ENCODE results near the gene LRRC2. TPM values are rescaled to one million over a fixed set of nuclear protein-coding genes. Genes with fewer than 3 reads are reported as not detected.

LRRC2 gene
- total RNA-seq, 1 experiment from 2014 or later, result not detected

DNA sequence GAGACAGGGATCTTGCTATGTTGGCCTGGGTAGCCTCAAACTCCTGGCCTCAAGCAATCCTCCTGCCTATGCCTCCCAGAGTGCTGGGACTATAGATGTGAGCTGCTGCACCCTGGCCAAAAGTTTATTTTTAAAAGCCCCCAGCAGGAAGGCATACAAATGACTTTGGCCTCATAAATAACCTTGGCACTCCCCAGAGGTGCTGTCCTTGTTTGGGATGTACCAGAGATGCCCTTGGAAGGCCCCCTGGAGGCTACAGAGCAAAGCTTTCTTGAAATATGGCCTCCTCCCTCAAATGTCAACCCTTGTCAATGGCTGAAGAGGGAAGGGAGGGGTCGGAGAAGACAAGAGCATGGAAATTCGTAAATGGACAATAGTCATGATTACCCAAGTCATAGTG is 82.3 kb downstream of the LRRC2 start:
- ATAC-seq, result no peak
- Histone ChIP-seq H3K36me3 (ENCODE audit: control insufficient read depth, insufficient read depth, low read length) (no peaks in the 10 kb centered on the region), H3K27ac (ENCODE audit: low read length) (no peak overlapping the region), H3K27me3 (ENCODE audit: control insufficient read depth, insufficient read depth, low read length) (no peaks in the 10 kb centered on the region), H3K4me1 (ENCODE audit: control insufficient read depth, insufficient read depth, low read length) (no peaks in the 10 kb centered on the region), H3K4me3 (ENCODE audit: low read depth in 2 of 2, low read length in 2 of 2) (no peak overlapping the region), H3K9me3 (ENCODE audit: control insufficient read depth, insufficient read depth, low read depth, low read length) (no peaks in the 10 kb centered on the region)
- intact Hi-C loops (cut with micrococcal nuclease; ENCODE audit: unreplicated experiment), result no loop called here
- ChIA-PET POLR2A (no interaction called here), CTCF (no interaction called here)
- DNase-seq (ENCODE audit: low read depth, low spot score), result no peak
- in situ Hi-C loops (cut with HindIII; ENCODE audit: low pct_unique_long_range_greater_than_20kb, low sequenced_read_pairs), result no loop called here
- BruUV-seq (replicated peaks), result no TSS peak
- TF ChIP-seq POLR2AphosphoS5 (IDR thresholded peaks at IDR 0.05; ENCODE audit: low read depth, low read length) (no peak), CTCF (IDR thresholded peaks at IDR 0.05) (no peak), REST (IDR thresholded peaks at IDR 0.05; ENCODE audit: insufficient read depth in 1 of 2, low read depth in 2 of 2, low read length in 1 of 2) (no peak), TCF7L2 (IDR thresholded peaks at IDR 0.05; ENCODE audit: low read depth, low read length) (no peak), SIN3A (IDR thresholded peaks at IDR 0.05; ENCODE audit: borderline replicate concordance, insufficient read depth, low read depth, low read length) (no peak)

- Histone ChIP-seq H3K9me3 (ENCODE audit: control insufficient read depth, insufficient read depth, low read depth, low read length) (no peaks in the 10 kb centered on the region), H3K27ac (ENCODE audit: low read length) (no peak overlapping the region), H3K36me3 (ENCODE audit: control insufficient read depth, insufficient read depth, low read length) (no peaks in the 10 kb centered on the region), H3K4me1 (ENCODE audit: control insufficient read depth, insufficient read depth, low read length) (no peaks in the 10 kb centered on the region), H3K4me3 (ENCODE audit: low read depth in 2 of 2, low read length in 2 of 2) (no peak overlapping the region), H3K27me3 (ENCODE audit: control insufficient read depth, insufficient read depth, low read length) (no peaks in the 10 kb centered on the region; the same call in 1 of the 2 replicates)
- CTCF ChIA-PET, result no interaction called here
- POLR2A ChIA-PET, result no interaction called here
- in situ Hi-C loops (cut with HindIII; ENCODE audit: low pct_unique_long_range_greater_than_20kb, low sequenced_read_pairs), result no loop called here
- TF ChIP-seq SIN3A (IDR thresholded peaks at IDR 0.05; ENCODE audit: borderline replicate concordance, insufficient read depth, low read depth, low read length) (no peak), POLR2AphosphoS5 (IDR thresholded peaks at IDR 0.05; ENCODE audit: low read depth, low read length) (no peak), REST (IDR thresholded peaks at IDR 0.05; ENCODE audit: insufficient read depth in 1 of 2, low read depth in 2 of 2, low read length in 1 of 2) (no peak), CTCF (IDR thresholded peaks at IDR 0.05) (no peak), TCF7L2 (IDR thresholded peaks at IDR 0.05; ENCODE audit: low read depth, low read length) (no peak)
- intact Hi-C loops (cut with micrococcal nuclease; ENCODE audit: unreplicated experiment), result no loop called here
- DNase-seq (ENCODE audit: low read depth, low spot score), result no peak
- no peak for ATAC-seq
- no TSS peak for BruUV-seq (replicated peaks)
Observed at GRCh38 chr3:46482632-46483350, 83.3 kb downstream of the LRRC2 start.

Measured in Panc1 (cell line).